ENCODE data around the gene SERPINB13. TPM values are rescaled to one million over a fixed set of nuclear protein-coding genes. Genes with fewer than 3 reads are reported as not detected.
A peak's percentile ranks its signal among the peaks of the same experiment; 100 is the strongest.

SERPINB13 gene
- total RNA-seq, 4 donors from 2014 or later = 10.9 to 21.8 (median 16.8) TPM

DNA sequence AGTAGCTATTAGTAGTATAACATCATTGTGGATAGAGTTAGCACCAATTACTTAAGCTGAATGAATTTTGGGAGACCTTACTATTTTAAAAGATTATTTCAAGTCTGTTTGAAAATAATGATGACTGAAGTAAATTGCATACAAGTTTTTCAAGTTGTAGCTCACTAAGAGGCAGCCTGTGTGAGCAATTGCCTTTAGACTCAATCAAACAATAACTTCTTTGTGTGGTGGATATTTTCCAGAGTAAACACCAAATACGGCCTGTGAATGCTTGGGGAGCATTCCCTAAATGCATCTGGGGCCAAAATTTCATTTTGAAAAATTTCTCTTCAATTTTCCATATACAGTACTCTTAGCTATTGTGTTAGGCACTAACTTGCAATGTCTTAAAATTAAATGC lies 37.1 kb upstream of the SERPINB13 start:
- WGBS = 53% methylated on average over 1 of the region's 1 CpG
- no peak overlapping the region for H3K4me3 ChIP-seq
- no peaks in the 10 kb centered on the region for H3K27me3 ChIP-seq
- TF ChIP-seq POLR2AphosphoS5 (IDR thresholded peaks at IDR 0.05) (no peak), CTCF (IDR thresholded peaks at IDR 0.05) (no peak), POLR2A (IDR thresholded peaks at IDR 0.05) (no peak), EP300 (IDR thresholded peaks at IDR 0.05) (no peak)
- no peak for DNase-seq (ENCODE audit: low spot score in 2 of 2)
- no peaks in the 10 kb centered on the region for H3K9me3 ChIP-seq
- peak overlapping the region; percentile 66 for H3K27ac ChIP-seq
- H3K36me3 ChIP-seq = no peaks in the 10 kb centered on the region
- H3K4me1 ChIP-seq = peaks cover 26% of the 10 kb centered on the region

DNA sequence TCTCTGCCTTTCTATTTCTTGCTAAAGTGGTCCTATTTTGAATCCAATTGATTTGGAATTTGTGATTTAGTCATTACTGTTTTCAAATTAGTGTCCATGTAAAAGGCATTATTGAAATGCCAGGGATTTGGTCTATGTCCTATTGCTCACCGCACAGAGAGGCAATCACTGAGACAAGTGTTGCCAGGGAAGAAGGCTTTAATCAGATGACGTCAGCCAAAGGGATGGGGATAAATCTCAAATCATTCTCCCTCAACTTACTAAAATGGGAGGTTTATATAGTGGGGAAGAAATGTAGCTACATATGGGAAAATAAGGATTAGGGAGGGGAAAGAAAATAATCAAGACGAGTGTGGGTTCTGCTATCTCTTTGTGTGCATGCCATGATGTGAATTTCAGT lies 35.4 kb upstream of the SERPINB13 start:
- Histone ChIP-seq H3K27ac (no peak overlapping the region), H3K4me3 (no peak overlapping the region), H3K9me3 (no peaks in the 10 kb centered on the region), H3K36me3 (no peaks in the 10 kb centered on the region), H3K4me1 (peaks cover 21% of the 10 kb centered on the region), H3K27me3 (no peaks in the 10 kb centered on the region)
- 77% methylated on average over 3 of the region's 3 CpGs for WGBS
- no peak for TF ChIP-seq POLR2A (IDR thresholded peaks at IDR 0.05)
- TF ChIP-seq POLR2AphosphoS5 (IDR thresholded peaks at IDR 0.05) = no peak
- TF ChIP-seq CTCF (IDR thresholded peaks at IDR 0.05) = no peak
- no peak for TF ChIP-seq EP300 (IDR thresholded peaks at IDR 0.05)
- DNase-seq (ENCODE audit: low spot score in 2 of 2) = no peak

DNA sequence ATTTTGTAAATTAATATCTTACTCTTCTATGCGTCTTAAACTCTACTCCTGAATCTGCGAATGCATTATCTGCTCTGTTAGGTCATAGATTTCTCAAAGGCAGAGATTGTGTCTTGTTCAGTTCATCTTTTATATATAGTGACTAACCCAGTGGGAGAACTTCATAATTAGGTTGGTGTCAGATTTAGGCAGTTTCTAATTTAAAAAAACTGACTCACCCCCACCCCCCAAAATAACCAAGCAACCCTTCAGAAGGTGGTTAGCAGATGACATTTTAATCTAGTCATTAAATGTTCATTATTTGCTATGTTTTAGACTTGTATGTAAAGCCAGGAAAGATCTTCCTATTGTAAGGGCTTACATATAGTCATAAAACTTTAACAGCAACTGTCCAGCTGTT lies 34.6 kb upstream of the SERPINB13 start:
- no peak overlapping the region for H3K4me3 ChIP-seq
- H3K9me3 ChIP-seq = no peaks in the 10 kb centered on the region
- peaks cover 21% of the 10 kb centered on the region for H3K4me1 ChIP-seq
- 86% methylated on average over 2 of the region's 2 CpGs for WGBS
- H3K27ac ChIP-seq = peak overlapping the region; percentile 56
- H3K27me3 ChIP-seq = no peaks in the 10 kb centered on the region
- TF ChIP-seq POLR2AphosphoS5 (IDR thresholded peaks at IDR 0.05) (no peak), POLR2A (IDR thresholded peaks at IDR 0.05) (no peak), CTCF (IDR thresholded peaks at IDR 0.05) (no peak), EP300 (IDR thresholded peaks at IDR 0.05) (no peak)
- H3K36me3 ChIP-seq = no peaks in the 10 kb centered on the region
- no peak for DNase-seq (ENCODE audit: low spot score in 2 of 2)

DNA sequence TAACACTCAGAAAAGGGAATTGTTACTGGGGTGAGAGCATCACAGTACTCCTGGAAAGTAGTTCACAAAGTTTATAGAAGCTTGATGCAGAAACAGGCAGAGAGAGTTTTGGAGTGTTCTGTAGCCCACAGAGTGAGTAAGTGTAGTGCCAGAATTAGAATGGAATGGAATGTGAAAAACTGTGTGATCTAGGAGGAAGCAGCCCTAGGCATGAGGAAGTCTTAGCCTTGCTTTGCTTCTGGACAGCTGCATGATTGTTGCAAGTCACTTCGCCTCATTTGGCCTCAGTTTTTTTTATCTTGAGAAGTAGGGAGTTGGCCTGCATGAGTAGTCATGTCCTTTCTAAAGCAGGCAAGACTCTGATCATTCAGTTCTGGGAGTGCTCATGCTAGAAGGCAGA lies 34.1 kb upstream of the SERPINB13 start:
- Histone ChIP-seq H3K27ac (peak overlapping the region; percentile 56), H3K4me1 (peaks cover 21% of the 10 kb centered on the region), H3K4me3 (no peak overlapping the region), H3K27me3 (no peaks in the 10 kb centered on the region), H3K36me3 (no peaks in the 10 kb centered on the region), H3K9me3 (no peaks in the 10 kb centered on the region)
- no peak for DNase-seq (ENCODE audit: low spot score in 2 of 2)
- TF ChIP-seq POLR2A (IDR thresholded peaks at IDR 0.05) = no peak
- TF ChIP-seq POLR2AphosphoS5 (IDR thresholded peaks at IDR 0.05) = no peak
- 0% methylated on average over 1 of the region's 1 CpG for WGBS

DNA sequence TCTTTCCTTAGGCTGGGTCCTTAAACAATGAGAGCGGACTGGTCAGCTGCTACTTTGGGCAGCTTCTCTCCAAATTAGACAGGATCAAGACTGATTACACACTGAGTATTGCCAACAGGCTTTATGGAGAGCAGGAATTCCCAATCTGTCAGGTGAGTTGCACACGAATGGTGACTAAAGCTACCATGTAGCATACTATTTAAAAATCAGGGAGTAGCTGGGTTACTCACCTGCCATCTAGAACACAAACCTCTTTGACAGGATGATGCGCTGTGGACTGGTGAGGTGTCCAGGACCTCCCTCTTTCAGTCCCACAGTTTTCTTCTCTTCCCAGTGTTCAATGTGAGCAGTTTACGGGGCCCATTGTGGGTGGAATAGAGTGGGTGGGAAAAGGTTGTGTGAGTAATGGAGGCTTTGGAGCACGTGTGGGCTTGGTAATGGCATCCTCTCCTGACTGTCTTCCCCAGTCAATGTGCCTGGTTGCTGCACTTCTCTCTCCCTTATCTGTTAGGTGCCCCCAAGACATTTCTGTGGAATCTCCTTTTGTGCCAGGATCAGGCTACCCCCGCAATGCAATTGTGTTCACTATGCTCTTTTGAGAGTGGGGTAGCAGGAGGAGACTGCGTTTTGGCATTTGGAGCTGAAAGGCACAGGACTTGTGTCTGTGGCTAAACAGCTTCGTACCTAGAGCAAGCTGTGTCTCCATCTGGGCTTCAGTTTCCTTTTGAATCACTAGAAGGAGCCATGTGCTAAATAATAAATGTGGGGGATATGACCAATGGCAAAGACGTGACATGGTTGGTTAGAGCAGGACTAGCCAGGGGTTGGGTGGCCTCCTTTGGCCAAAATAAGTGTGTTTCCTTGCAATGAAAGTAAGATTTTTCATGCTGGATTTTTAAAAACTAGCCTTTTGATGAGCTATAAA lies 27.3 kb upstream of the SERPINB13 start:
- TF ChIP-seq EP300 (IDR thresholded peaks at IDR 0.05) (no peak), POLR2A (IDR thresholded peaks at IDR 0.05) (no peak), CTCF (IDR thresholded peaks at IDR 0.05) (no peak), POLR2AphosphoS5 (IDR thresholded peaks at IDR 0.05) (no peak)
- Histone ChIP-seq H3K4me3 (no peak overlapping the region), H3K9me3 (no peaks in the 10 kb centered on the region), H3K4me1 (no peaks in the 10 kb centered on the region), H3K27ac (no peak overlapping the region), H3K27me3 (no peaks in the 10 kb centered on the region), H3K36me3 (no peaks in the 10 kb centered on the region)
- no peak for DNase-seq (ENCODE audit: low spot score in 2 of 2)
- WGBS = 83% methylated on average over 9 of the region's 9 CpGs

All from suprapubic skin (tissue), 4 donors.